ENCODE data around the gene DBH.

The DBH gene

DNA sequence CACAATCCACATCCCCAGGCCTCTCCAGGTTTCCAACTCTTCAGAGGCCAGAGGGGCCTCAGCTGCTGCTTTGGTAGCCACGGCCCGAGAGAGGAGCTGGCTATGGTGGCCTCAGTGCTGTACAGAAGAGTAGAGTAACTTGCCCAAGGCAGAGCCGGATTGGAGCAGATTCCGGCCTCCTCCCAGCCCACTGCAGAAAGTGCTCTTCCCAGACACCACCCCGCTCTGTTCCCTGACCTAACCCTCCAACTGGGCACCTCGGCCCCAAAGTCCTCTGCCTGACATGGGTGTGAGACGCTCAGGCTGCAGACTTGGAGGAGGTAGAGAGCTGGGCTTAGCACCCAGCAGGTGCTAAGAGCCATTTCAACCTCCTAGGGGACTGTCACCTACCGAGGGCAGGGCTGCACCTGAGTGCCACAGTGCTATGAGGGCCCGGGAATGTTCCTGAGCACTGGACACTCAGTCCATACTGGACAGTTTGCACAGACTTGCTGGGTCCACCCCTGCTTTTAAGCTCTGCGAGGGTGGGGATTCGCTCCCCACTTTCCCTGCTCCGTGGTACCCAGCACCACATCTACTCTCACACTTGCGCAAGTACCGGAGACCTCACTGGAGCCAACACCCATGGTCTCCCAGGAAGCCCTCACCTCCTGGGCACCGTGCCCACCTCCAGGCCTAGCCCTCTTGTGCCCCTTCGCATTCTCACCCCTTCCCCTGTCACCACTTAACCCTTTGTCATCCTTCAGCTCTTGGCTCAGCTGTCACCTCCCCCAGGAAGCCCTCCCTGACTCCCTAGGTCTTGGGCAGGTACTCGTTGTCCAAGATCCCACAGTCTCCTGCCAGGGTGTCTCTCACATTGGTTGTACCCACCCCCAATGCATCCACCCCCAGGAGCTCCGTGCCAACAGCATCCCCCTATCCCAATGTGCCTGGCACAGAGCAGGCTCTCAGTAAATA is 49.8 kb downstream of the DBH start:
- DNase-seq, result no peak

GRCh38 chr9:133686642-133687575 is 50.7 kb downstream of the DBH start:
- DNase-seq, result no peak

DNA sequence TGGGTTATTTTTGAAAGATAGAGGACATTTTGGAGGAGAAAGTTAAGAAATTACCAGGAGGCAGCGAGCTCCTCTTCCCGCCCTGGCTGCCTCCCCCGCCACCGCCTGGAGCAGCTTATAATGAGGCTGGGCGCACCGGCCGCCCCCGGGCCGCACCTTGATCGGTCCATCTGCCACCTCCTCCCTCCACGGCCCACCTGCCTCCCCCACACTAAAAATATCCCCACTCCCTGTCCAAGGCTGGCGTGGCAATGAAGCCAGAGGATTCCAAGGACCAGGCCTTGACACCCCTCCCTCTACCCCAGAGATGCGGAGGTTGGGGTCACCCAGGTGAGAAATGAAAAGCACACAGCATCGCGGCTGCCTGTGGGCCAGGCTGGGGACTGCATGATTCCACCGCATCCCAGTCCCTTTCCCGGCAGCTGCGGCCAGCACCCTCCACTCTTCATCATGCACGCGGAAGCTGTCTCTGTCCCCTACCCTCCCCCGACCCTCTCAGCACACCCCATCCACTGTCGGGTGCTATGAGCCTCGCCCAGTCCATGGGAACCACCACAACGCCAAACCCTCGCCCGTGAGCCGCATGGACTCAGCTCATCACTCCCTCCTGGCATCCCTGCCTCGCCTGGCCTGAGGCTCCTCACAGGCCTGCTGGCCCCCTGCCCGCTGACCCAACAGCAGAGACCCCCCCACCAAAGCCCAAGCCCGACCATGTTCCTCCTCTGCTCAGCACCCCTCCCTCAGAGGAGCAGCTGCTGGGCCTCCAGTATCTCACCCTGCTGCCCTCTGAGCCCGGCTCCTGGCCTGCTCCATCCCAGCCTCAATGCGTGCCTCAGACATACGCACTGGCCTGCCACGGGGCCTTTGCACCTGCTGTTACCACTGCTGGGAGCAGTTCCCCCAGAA is 51.9 kb downstream of the DBH start:
- DNase-seq, result no peak

- no peak for DNase-seq
Measured at GRCh38 chr9:133689151-133689763, 53.1 kb downstream of the DBH start.

GRCh38 chr9:133690081-133690561 is 54.0 kb downstream of the DBH start:
- no peak for DNase-seq

DNA sequence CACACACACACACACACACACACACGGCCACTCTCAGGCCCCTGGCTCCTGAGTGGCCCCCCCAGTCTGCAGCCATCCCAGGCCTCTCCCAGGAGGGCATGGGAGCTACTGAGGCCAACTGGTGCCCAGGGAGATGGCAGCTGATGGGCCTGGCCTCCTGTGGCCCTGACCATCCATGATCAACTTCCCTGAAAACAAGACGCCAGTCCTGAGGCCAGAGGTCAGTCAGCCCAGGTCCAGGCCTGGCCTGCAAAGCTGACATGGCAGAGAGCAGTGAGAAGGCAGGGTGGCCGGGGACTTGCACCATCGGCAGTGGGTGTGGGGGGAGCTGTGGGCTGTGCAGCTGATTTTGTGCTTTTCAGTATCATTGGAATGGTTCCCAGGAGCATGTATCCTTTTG is 55.0 kb downstream of the DBH start:
- DNase-seq, result no peak

GRCh38 chr9:133691626-133692363 is 55.6 kb downstream of the DBH start:
- DNase-seq, result no peak

DNA sequence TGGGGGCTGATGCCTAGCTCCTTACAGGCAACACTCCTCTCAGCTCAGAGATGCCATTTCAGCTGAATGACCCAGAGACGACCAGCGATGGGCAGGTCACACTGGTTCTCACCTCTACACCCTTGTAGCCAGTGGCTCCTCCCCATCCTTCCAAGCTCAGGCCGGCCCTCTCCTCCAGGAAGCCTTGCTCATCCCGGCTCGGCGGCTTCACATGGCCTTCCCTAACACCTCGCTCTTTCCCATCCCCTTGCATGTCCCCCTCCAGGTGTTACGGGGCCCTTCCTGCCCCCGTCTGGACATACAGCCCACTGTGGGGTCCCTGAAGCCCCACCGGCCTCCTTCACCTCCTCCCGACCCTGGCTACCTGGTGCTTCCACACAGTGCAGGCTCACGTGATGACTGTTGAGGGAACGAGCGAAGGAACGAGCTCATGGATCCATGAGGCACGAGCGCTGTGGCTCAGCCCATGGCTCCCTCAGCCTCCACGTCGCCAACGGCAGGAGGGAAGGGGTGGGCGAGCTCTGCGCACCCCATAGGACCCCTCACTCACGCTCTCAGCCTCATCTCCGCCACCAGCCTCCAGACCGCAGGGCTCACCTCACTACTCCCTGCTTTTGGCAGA is 56.3 kb downstream of the DBH start:
- no peak for DNase-seq

- no peak for DNase-seq
Measured at GRCh38 chr9:133693116-133693515, 57.0 kb downstream of the DBH start.

GRCh38 chr9:133693703-133694529 is 57.8 kb downstream of the DBH start:
- DNase-seq, result no peak

GRCh38 chr9:133694686-133695085 is 58.5 kb downstream of the DBH start:
- DNase-seq, result no peak

DNA sequence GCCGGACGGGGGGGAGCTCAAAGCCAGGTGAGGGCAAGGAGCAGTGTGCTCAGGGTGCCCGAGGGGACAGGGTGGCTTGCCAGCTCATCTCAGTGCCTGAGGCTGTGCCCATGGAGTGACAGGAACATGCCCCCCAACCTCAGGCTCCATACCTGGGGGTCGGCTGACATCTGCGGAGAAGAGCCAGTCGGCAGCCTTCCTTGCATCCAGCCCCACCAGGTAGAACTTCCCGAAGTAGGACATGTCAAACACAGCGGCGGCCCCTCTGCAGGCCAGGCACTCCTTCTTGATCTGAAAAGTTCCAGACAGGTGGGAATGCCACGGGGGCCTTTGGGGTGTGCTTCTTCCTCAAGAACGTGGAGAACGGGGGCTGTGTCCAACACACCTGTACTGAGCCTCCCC is 59.9 kb downstream of the DBH start:
- DNase-seq, result peak; percentile 3

DNA sequence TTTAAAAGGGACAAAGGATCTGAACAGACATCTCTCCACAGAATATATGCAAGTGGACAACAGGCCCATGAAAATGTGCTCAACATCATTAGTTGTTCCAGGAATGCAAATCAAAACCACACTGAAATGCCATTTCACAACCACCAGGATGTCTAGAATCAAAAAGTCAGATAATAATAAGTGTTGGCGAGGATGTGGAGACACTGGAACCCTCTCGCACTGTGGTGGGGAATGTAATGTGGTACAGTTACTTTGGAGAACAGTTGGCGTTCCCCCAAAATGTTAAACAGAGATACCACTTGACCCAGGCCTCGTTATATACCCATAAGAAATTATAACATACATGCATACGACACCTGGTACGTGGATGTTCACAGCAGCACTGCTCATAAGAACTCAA is 63.4 kb downstream of the DBH start:
- no peak for DNase-seq

DNA sequence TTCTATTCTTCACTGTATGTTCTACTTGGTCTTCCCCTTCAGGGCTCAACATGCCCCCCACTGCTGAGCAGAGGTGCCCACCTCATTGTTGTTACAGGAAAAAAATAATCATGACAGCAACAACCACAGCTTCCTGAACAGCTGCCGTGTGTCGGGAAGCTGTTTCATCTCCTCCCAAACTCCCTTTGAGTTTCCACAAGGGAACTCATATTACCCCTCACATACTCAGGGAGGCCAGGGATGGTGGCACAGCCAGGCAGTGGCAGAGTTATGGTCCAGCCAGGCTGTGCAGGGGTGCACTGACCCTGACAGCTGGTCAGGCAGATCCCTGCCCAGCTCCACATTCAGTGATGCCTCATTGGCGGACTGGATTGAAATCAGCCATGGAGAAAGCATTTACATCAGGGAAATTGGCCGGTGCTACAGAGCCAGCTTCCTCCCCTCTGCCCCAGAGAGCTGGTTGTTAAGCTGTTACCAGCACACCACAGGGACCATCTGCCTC is 64.7 kb downstream of the DBH start:
- DNase-seq, result no peak

DNA sequence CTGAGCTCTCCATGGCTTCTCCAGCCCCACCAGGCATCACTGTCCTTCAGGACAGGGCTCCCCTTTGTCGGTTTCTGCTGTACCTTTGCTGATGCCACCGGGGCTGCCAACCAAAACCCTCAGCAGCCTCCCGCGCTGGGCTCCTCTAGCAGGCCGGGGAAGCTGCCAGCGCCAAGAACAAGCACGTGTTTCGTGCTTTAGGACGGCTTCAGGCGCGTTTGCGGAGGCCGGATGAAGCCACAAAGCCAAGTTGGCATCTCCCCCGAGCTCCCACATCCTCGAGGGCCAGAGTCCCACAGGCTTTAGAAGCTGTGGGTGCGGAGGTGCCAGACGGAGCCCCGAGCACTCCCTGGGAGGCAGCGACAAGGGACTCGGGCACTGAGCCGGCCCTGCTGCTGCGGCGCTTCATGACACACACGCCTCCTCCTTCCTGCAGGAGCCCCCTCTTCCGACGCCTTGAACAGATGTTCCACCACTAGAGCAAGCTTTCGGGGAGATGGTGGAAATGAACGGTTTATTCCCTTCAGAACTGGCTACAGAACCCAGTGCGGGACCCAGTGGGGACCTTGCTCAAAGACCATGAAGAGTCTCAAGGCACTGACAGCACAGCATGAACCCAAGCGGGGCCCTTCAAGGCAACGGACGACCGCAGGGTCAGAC is 65.3 kb downstream of the DBH start:
- DNase-seq, result peak; percentile 35

GRCh38 chr9:133701981-133702797 is 66.0 kb downstream of the DBH start:
- DNase-seq, result peak; percentile 86

DNA sequence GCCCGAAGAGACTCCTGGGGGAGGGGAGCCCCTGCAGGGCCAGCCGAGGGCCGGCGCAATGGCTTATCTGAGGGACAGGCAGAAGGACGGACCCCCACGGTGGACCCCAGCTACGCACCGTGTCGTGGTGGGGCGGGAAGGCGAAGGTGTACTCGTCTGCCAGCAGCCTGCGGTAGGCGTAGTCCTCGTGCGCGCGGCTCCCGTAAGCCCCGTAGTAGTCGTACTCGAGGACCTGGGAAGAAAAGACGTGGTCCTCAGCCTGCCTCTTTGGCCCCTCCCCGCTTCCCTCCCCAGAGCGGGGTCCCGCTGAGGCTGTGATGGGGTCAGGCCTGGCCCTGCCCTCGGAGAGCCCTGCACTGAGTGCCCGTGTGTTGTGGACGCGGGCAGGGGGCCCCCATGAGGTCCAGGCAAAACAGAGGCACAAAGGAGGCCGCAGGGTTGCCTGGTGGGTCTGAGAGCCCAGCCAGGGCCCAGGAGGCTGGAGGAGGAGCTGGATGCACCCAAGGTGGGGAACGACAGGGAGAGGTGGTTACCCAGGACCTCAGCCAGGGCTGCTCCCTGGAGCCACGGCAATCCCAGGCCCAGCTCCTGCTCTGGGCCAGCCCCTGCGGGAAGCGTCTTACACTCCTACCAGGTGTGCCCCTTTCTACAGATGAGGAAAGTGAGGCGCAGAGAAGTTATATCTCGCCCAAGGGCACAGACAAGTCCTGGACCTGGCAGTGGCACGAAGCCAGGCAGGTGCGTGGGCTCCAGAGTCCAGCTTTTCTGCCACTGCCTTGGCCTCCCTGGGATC is 66.8 kb downstream of the DBH start:
- peak; percentile 23 for DNase-seq

Measured in right hindlimb (tissue), 1 donor.